ENCODE results near the gene PDGFD.

The PDGFD gene

DNA sequence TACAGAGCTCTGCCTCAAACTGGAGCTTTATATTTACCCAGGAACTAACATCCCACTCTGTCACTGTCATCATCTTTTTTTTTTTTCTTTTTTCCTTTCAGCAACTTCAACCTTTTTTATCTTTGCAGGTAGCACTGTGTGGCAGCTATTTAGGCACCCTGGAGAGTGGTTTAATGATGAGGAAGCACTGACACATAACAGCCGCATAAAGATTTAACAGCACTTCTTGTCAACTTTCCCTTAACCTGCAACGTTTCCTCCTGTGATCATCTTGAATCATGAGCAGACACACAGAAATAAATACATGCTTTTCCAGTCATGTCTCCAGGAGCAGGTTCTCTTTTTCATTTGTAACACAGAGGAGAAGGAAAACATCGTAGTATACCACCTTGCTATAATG is 34.8 kb downstream of the PDGFD start:
- no peak for ATAC-seq (ENCODE audit: insufficient read depth, low read depth)
- Histone ChIP-seq H3K36me3 (ENCODE audit: insufficient read depth, low read length) (no peaks in the 10 kb centered on the region), H3K4me1 (ENCODE audit: insufficient read depth, low read length) (no peaks in the 10 kb centered on the region), H3K27ac (ENCODE audit: low read length) (no peak overlapping the region), H3K4me2 (ENCODE audit: insufficient read depth, low read length) (no peak overlapping the region), H3K9ac (ENCODE audit: low read depth, low read length) (no peak overlapping the region), H3K4me3 (ENCODE audit: low read depth in 1 of 2, low read length in 2 of 2) (no peak overlapping the region), H3K79me2 (ENCODE audit: insufficient read depth, low read length) (no peaks in the 10 kb centered on the region), H4K20me1 (ENCODE audit: insufficient read depth, low read length) (no peaks in the 10 kb centered on the region), H3K9me3 (ENCODE audit: insufficient read depth, low read length, severe bottlenecking) (no peaks in the 10 kb centered on the region), H2AFZ (ENCODE audit: low read depth, low read length) (no peak overlapping the region), H3K27me3 (ENCODE audit: insufficient read depth, low read length, poor library complexity) (no peaks in the 10 kb centered on the region)
- TF ChIP-seq, protein P1, sequence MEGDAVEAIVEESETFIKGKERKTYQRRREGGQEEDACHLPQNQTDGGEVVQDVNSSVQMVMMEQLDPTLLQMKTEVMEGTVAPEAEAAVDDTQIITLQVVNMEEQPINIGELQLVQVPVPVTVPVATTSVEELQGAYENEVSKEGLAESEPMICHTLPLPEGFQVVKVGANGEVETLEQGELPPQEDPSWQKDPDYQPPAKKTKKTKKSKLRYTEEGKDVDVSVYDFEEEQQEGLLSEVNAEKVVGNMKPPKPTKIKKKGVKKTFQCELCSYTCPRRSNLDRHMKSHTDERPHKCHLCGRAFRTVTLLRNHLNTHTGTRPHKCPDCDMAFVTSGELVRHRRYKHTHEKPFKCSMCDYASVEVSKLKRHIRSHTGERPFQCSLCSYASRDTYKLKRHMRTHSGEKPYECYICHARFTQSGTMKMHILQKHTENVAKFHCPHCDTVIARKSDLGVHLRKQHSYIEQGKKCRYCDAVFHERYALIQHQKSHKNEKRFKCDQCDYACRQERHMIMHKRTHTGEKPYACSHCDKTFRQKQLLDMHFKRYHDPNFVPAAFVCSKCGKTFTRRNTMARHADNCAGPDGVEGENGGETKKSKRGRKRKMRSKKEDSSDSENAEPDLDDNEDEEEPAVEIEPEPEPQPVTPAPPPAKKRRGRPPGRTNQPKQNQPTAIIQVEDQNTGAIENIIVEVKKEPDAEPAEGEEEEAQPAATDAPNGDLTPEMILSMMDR (IDR thresholded peaks at IDR 0.05; ENCODE audit: borderline replicate concordance, extremely low read depth, low read length, poor library complexity, severe bottlenecking) = no peak
- TF ChIP-seq EZH2 (IDR thresholded peaks at IDR 0.05; ENCODE audit: borderline replicate concordance, low read depth, low read length, severe bottlenecking) = no peak
- no peak for DNase-seq

GRCh38 chr11:104127828-104128227 is 36.1 kb downstream of the PDGFD start:
- Histone ChIP-seq H3K79me2 (ENCODE audit: insufficient read depth, low read length) (no peaks in the 10 kb centered on the region), H3K4me1 (ENCODE audit: insufficient read depth, low read length) (no peaks in the 10 kb centered on the region), H3K27ac (ENCODE audit: low read length) (no peak overlapping the region), H2AFZ (ENCODE audit: low read depth, low read length) (no peak overlapping the region), H3K4me3 (ENCODE audit: low read depth in 1 of 2, low read length in 2 of 2) (no peak overlapping the region), H3K27me3 (ENCODE audit: insufficient read depth, low read length, poor library complexity) (no peaks in the 10 kb centered on the region), H4K20me1 (ENCODE audit: insufficient read depth, low read length) (no peaks in the 10 kb centered on the region), H3K9me3 (ENCODE audit: insufficient read depth, low read length, severe bottlenecking) (no peaks in the 10 kb centered on the region), H3K9ac (ENCODE audit: low read depth, low read length) (no peak overlapping the region), H3K4me2 (ENCODE audit: insufficient read depth, low read length) (no peak overlapping the region), H3K36me3 (ENCODE audit: insufficient read depth, low read length) (no peaks in the 10 kb centered on the region)
- no peak for DNase-seq
- no peak for ATAC-seq (ENCODE audit: insufficient read depth, low read depth)
- TF ChIP-seq, protein P1 (IDR thresholded peaks at IDR 0.05; ENCODE audit: borderline replicate concordance, extremely low read depth, low read length, poor library complexity, severe bottlenecking) = no peak
- no peak for TF ChIP-seq EZH2 (IDR thresholded peaks at IDR 0.05; ENCODE audit: borderline replicate concordance, low read depth, low read length, severe bottlenecking)

DNA sequence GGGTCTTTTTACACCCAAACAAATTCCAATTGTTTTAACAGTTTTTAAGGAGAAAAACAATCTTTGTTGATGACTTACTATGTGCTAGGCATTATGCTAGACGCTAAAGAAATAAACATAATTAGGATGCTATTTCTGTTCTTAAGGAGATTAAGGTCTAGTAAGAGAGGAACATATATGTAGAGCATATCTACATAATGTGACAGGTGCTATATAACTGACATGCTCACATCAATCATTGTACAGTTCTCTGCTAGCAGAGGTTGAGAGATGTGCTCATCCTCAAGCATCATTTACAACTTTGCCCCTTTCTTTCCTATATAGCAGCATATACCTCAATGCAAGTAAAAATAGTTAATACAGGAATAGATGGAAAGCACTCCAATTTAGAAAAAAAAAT is 37.5 kb downstream of the PDGFD start:
- H3K9me3 ChIP-seq (ENCODE audit: insufficient read depth, low read length, severe bottlenecking) = no peaks in the 10 kb centered on the region
- DNase-seq (no peak), ATAC-seq (ENCODE audit: insufficient read depth, low read depth) (no peak)
- H3K4me3 ChIP-seq (ENCODE audit: low read depth in 1 of 2, low read length in 2 of 2) = no peak overlapping the region
- no peaks in the 10 kb centered on the region for H3K79me2 ChIP-seq (ENCODE audit: insufficient read depth, low read length)
- no peak overlapping the region for H3K4me2 ChIP-seq (ENCODE audit: insufficient read depth, low read length)
- H3K9ac ChIP-seq (ENCODE audit: low read depth, low read length) = no peak overlapping the region
- H3K4me1 ChIP-seq (ENCODE audit: insufficient read depth, low read length) = no peaks in the 10 kb centered on the region
- H3K27me3 ChIP-seq (ENCODE audit: insufficient read depth, low read length, poor library complexity) = no peaks in the 10 kb centered on the region
- no peak overlapping the region for H3K27ac ChIP-seq (ENCODE audit: low read length)
- H2AFZ ChIP-seq (ENCODE audit: low read depth, low read length) = no peak overlapping the region
- H3K36me3 ChIP-seq (ENCODE audit: insufficient read depth, low read length) = no peaks in the 10 kb centered on the region
- TF ChIP-seq EZH2 (IDR thresholded peaks at IDR 0.05; ENCODE audit: borderline replicate concordance, low read depth, low read length, severe bottlenecking) = no peak
- TF ChIP-seq, protein P1 (IDR thresholded peaks at IDR 0.05; ENCODE audit: borderline replicate concordance, extremely low read depth, low read length, poor library complexity, severe bottlenecking) = no peak
- H4K20me1 ChIP-seq (ENCODE audit: insufficient read depth, low read length) = no peaks in the 10 kb centered on the region

GRCh38 chr11:104124979-104125378 is 39.0 kb downstream of the PDGFD start:
- ATAC-seq (ENCODE audit: insufficient read depth, low read depth) (no peak), DNase-seq (no peak)
- Histone ChIP-seq H3K9me3 (ENCODE audit: insufficient read depth, low read length, severe bottlenecking) (no peaks in the 10 kb centered on the region), H3K36me3 (ENCODE audit: insufficient read depth, low read length) (no peaks in the 10 kb centered on the region), H3K4me2 (ENCODE audit: insufficient read depth, low read length) (no peak overlapping the region), H3K9ac (ENCODE audit: low read depth, low read length) (no peak overlapping the region), H3K27me3 (ENCODE audit: insufficient read depth, low read length, poor library complexity) (no peaks in the 10 kb centered on the region), H3K79me2 (ENCODE audit: insufficient read depth, low read length) (no peaks in the 10 kb centered on the region), H3K27ac (ENCODE audit: low read length) (no peak overlapping the region), H4K20me1 (ENCODE audit: insufficient read depth, low read length) (no peaks in the 10 kb centered on the region), H2AFZ (ENCODE audit: low read depth, low read length) (no peak overlapping the region), H3K4me1 (ENCODE audit: insufficient read depth, low read length) (no peaks in the 10 kb centered on the region), H3K4me3 (ENCODE audit: low read depth in 1 of 2, low read length in 2 of 2) (no peak overlapping the region)
- TF ChIP-seq, protein P1 (IDR thresholded peaks at IDR 0.05; ENCODE audit: borderline replicate concordance, extremely low read depth, low read length, poor library complexity, severe bottlenecking) = no peak
- no peak for TF ChIP-seq EZH2 (IDR thresholded peaks at IDR 0.05; ENCODE audit: borderline replicate concordance, low read depth, low read length, severe bottlenecking)
